Tibial artery (tissue), 4 donors: Measurements from ENCODE around the gene KLHL10.

Experiments
- DNase-seq, 2 donors: peaks; one replicate each; pipeline ENCODE4 v3.0.0-alpha.2; 2019
- H3K27ac ChIP-seq, 2 donors: fragments of 200-600 bp; sonication (generic) in 1 of 2; 1 replicate in 1 of 2; 2 replicates in 1 of 2; pipeline ENCODE4 v1.5.1; 2018 to 2019; ENCODE audit warnings: mild to moderate bottlenecking in 1 of 2
- H3K27me3 ChIP-seq, 2 donors: fragments of 200-600 bp; sonication (generic) in 1 of 2; one replicate each; pipeline versions ENCODE4 v1.5.1 to v1.6.0; 2016 to 2019
- H3K36me3 ChIP-seq, 3 donors: fragments of 200-600 bp; sonication (generic) in 2 of 3; one replicate each; pipeline ENCODE4 v1.5.1; 2016 to 2019; ENCODE audit warnings: mild to moderate bottlenecking in 2 of 3
- H3K4me1 ChIP-seq, 4 donors: fragments of 200-600 bp; sonication (generic) in 2 of 4; 1 replicate in 3 of 4; 2 replicates in 1 of 4; pipeline ENCODE4 v1.5.1; 2016 to 2019
- H3K4me3 ChIP-seq, 2 donors: fragments of 200-600 bp; sonication (generic) in 1 of 2; 1 replicate in 1 of 2; 2 replicates in 1 of 2; pipeline ENCODE4 v1.5.1; 2018 to 2019; ENCODE audit warnings: mild to moderate bottlenecking in 2 of 2
- H3K9me3 ChIP-seq, 3 donors: fragments of 200-600 bp; sonication (generic) in 1 of 3; one replicate each; pipeline ENCODE4 v1.5.1; 2016 to 2019
- intact Hi-C: fragments of 100-400 bp; cut with DNase I; formaldehyde crosslinking; loops from one replicate; pipeline ENCODE4 v1.15.0; 2023; ENCODE audit warnings: low total_unique reads
- TF ChIP-seq, protein P1 (sequence below), 2 experiments: fragments of 200-600 bp in 1 of 2; fragments of 450-650 bp in 1 of 2; IDR thresholded peaks; one replicate each; pipeline ENCODE4 v1.5.1; 2017 to 2019; ENCODE audit warnings: antibody characterized with exemption in 2 of 2, mild to moderate bottlenecking in 1 of 2, moderate library complexity in 1 of 2

Gene KLHL10

GRCh38 chr17:41803049-41804020 is 34.3 kb upstream of the KLHL10 start:
- TF ChIP-seq, protein P1, sequence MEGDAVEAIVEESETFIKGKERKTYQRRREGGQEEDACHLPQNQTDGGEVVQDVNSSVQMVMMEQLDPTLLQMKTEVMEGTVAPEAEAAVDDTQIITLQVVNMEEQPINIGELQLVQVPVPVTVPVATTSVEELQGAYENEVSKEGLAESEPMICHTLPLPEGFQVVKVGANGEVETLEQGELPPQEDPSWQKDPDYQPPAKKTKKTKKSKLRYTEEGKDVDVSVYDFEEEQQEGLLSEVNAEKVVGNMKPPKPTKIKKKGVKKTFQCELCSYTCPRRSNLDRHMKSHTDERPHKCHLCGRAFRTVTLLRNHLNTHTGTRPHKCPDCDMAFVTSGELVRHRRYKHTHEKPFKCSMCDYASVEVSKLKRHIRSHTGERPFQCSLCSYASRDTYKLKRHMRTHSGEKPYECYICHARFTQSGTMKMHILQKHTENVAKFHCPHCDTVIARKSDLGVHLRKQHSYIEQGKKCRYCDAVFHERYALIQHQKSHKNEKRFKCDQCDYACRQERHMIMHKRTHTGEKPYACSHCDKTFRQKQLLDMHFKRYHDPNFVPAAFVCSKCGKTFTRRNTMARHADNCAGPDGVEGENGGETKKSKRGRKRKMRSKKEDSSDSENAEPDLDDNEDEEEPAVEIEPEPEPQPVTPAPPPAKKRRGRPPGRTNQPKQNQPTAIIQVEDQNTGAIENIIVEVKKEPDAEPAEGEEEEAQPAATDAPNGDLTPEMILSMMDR (IDR thresholded peaks at IDR 0.05) = no peak
- H3K27ac ChIP-seq = no peak overlapping the region
- H3K27me3 ChIP-seq = no peaks in the 10 kb centered on the region
- intact Hi-C loops = no loop called here
- no peak overlapping the region for H3K4me3 ChIP-seq
- peaks cover 0 to 30% (median 6%) of the 10 kb centered on the region in 3 donors for H3K36me3 ChIP-seq
- no peak for DNase-seq
- H3K4me1 ChIP-seq = peaks cover 0 to 12% (median 7%) of the 10 kb centered on the region in 4 donors
- no peaks in the 10 kb centered on the region for H3K9me3 ChIP-seq

DNA sequence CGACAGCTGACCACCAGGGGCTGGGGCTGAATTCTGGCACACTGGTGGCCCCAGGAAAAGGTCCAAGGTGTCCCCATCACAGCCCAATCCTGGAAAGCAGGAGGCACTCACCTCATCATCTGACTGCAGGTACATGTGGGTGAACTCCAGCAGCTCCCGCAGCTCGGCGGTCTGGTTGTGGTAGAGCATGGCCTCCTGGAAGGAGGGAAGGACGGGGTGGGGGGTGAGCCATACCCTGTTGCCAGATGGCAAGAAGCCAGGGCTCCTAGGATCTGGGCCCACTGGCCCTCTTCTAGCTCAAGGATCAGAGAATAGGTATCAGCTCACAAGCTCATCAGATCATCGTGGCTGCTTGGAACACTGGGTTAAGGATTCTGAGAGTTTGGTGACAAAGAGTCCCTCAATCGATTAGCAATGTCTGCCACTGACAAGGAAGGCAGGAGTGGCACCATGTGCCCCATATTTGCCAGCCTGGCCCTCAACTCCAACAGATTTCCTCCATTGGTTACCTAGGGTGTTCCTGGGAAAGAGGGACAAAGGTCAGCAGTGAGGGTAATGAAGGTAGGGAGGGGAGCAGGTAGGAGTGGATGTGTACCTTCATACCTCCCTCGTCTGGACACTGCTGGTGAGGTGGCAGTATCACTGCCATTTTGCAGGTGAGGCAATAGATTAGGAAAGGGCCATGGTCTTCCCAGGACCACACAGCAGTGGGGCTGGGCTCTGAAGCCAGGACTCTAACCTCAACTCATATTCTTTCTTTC is 30.8 kb upstream of the KLHL10 start:
- Histone ChIP-seq H3K4me1 (peaks cover 0 to 20% (median 16%) of the 10 kb centered on the region in 4 donors), H3K27me3 (no peaks in the 10 kb centered on the region), H3K36me3 (peaks cover 0 to 36% (median 6%) of the 10 kb centered on the region in 3 donors), H3K4me3 (no peak overlapping the region), H3K27ac (no peak overlapping the region), H3K9me3 (no peaks in the 10 kb centered on the region)
- no peak for DNase-seq
- intact Hi-C loops = no loop called here
- TF ChIP-seq, protein P1 (IDR thresholded peaks at IDR 0.05) = no peak

GRCh38 chr17:41810659-41811548 is 26.7 kb upstream of the KLHL10 start:
- H3K27ac ChIP-seq = peak overlapping the region; percentile 78 to 80
- intact Hi-C loops = loop anchor here (10.0 kb wide), 1 partner anchor 54 kb away; the partner anchor contains the start of gene KLHL11
- TF ChIP-seq, protein P1 (IDR thresholded peaks at IDR 0.05) = no peak
- no peak for DNase-seq
- no peaks in the 10 kb centered on the region for H3K9me3 ChIP-seq
- H3K4me1 ChIP-seq = peaks cover 0 to 40% (median 31%) of the 10 kb centered on the region in 4 donors
- no peaks in the 10 kb centered on the region for H3K27me3 ChIP-seq
- H3K36me3 ChIP-seq = peaks cover 0 to 19% (median 6%) of the 10 kb centered on the region in 3 donors
- H3K4me3 ChIP-seq = peak overlapping the region; percentile 59 to 84

GRCh38 chr17:41811549-41812380 is 25.9 kb upstream of the KLHL10 start, which contains the start of gene P3H4:
TSS of gene P3H4 (minus strand) at chr17:41811949. CDS start at chr17:41811915, 34 bp downstream.
- intact Hi-C loops = loop anchor here (2.0 to 10.0 kb wide), 2 partner anchors 25 to 53 kb away; partner anchors contain the start of genes KLHL10, KLHL11 and NT5C3B
- TF ChIP-seq, protein P1 (IDR thresholded peaks at IDR 0.05) = peak; percentile 62 to 77
- Histone ChIP-seq H3K27ac (peak within 1 kb of the TSS; percentile 78 to 80), H3K9me3 (no peaks in the 10 kb centered on the region), H3K27me3 (no peaks in the 10 kb centered on the region), H3K4me3 (peak within 1 kb of the TSS; percentile 59 to 84), H3K36me3 (peaks cover 0 to 13% (median under 1%) of the 10 kb centered on the region in 3 donors), H3K4me1 (peaks cover 0 to 40% (median 31%) of the 10 kb centered on the region in 4 donors)
- peak; percentile 72 to 88 for DNase-seq
